ENCODE results near the gene MYMX.
"Not testable (repeated sequence)": the region's sequence is repeated elsewhere in the genome, so short reads cannot be mapped to it uniquely, and the experiment has no call there.

MYMX gene

DNA sequence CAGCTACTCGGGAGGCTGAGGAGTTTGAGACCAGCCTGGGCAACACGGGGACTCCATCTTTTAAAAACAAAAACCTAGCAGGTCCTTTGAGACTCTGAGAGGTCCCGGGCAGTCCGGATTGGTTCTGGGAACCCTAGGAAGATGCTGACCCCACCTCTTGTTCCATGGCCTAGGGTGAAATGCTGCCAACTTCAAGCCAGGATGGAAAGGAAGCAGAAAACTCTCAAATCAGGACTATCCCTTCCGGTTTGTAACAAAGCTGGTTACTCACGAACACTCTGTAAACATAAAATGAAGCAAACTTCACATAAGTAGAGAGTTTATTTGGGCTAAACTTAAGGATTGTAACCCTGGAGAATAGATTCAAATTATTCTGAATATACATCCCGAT lies 30.1 kb upstream of the MYMX start:
- no peak for DNase-seq (ENCODE audit: low read depth)

DNA sequence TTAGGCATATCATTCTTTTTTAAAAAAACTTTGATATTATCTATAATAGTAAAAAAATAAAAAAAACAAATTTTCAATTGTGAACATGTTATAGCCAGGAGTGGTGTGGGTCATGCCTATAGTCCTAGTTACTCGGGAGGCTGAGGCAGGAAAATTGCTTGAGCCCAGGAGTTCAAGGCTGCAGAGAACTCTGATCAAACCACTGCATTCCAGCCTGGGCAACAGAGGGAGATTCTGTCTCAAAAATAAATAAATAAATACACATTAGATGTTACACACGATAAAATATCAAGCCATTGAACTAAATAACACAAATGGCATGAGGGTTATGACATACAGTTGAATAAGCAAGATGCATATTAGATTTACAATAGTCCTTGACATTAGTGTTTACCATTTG lies 27.9 kb upstream of the MYMX start:
- no peak for DNase-seq (ENCODE audit: low read depth)

DNA sequence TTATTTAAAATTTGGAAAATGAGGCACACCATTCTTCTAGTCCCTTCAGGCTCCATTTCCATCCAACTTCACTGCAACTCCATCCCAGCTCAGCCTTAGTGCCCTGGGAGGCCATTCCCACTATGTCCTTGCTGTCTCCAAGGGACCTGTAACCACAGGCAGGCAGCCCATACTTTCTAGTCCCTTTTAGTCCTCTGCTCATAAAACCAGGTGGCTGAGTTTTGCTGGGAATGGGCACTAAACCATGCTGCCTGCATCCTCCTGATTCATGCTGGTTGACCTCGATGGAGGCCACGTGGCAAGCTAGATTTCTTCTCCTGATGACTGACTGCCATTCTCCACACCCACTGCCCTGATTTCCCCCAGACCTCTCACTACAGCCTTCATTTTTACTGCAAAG lies 27.5 kb upstream of the MYMX start:
- DNase-seq (ENCODE audit: low read depth) = no peak

DNA sequence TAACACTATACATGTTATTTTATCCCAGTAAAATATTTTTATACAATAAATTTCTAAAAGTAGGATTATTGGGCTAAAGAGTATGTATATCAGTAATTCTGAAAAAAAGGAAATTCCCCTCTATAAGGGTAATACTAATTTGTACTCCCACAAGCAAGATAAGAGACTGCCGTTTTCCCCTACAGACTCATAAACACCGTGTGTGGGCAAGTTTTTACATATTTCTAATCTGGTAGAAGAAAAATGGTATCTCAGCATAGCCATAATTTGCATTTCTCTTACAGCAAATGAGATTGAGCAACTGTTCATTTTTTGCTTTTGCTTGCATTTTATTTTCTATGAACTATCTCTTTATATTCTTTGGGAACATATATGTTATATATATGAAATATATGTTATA lies 26.0 kb upstream of the MYMX start:
- no peak for DNase-seq (ENCODE audit: low read depth)

DNA sequence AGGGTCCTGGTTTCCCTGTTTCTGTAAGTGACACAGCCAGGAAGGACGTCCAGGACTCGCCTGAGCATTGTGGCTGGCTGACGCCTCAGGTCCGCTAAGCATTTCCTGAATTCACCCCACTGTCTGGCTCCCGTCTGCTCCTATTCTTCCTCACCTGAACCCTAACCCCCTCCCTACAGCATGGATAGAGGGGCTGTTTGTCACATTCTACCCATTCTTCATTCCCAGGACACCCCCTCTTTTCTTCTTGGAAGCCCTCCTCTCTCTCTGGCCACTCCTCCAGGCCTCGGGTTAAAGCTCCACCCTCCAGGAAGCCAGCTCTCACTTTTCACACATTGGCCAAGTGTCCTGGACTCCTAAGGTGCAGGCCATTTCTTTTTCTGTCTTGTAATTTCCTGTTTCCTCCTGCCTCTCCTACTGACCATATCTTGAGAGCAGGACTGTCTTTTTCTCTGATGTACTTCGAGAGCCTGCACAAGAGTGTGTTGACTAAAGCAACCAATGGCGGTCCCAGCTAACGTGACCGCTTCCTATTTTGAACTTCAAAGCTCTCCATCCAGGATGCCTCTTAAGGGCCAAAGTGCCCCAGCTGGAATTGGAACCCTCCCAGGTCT lies 24.2 kb upstream of the MYMX start:
- no peak for DNase-seq (ENCODE audit: low read depth)

DNA sequence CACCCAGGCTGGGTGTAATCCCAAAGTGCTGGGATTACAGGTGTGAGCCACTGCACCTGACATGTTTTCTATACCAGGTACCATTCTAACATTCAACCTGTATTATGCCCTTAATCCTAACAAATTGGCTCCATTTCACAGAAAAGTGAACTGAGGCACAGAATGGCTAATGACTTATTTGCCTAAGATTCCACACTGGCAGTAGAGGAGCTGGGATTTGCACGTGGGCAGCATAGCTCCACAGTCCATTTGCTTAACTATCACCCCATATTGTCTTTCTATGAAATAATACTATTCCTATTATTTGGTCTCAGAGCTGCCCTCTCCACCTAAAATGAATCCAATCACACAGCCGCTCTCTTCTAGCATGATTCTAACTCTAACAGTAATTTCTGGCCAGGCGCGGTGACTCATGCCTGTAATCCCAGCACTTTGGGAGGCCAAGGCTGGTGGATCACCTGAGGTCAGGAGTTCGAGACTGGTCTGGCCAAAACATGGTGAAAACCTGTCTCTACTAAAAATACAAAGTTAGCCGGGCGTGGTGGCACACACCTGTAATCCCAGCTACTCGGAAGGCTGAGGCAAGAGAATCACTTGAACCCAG lies 23.3 kb upstream of the MYMX start:
- no peak for DNase-seq (ENCODE audit: low read depth)

DNA sequence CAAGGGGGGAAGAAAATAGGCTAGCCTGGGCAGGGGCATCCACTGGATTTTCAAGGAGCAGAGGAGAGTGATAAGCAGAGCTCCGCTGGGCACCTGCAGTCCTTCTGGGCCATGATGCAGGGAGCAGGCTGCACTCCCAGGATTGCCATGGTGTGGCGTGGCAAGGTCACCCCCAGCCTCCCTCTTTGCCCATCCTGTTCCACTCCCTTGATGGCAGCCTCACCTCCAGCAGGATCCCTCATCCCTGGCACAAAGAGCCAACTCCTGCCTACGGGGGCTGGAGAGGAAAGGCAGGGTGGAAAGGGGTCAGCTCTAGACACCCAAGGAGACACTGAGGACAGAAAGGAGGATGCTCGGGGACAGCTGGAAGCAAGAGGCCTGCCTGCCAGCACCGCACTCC lies 22.4 kb upstream of the MYMX start:
- no peak for DNase-seq (ENCODE audit: low read depth)

DNA sequence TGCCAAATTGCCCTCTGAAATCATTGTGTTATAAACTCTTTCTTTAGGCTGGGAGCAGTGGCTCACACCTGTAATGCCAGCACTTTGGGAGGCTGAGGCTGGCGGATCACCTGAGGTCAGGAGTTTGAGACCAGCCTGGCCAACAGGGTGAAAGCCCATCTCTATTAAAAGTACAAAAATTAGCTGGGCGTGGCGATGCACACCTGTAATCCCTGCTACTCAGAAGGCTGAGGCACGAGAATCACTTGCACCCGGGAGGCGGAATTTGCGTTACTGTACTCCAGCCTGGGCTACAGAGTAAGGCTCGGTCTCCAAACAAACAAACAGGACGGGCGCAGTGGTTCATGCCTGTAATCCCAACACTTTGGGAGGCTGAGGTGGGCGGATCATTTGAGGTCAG lies 20.4 kb upstream of the MYMX start:
- DNase-seq (ENCODE audit: low read depth) = not testable (repeated sequence)

DNA sequence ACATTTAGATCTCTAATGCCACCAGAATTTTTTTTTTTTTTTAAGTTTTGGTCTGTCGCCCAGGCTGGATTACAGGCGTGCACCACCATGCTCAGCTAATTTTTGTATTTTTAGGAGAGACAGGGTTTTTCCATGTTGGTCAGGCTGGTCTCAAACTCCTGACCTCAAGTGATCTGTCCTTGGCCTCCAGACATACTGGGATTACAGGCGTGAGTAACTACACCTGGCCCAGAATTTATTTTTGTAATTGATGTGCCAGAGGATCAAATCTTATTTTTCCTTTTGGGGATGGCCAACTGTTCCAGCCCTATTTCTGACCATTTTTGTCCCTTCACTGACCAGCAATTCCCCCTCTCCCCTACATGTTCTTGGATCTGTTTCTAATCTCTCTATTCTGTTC lies 18.0 kb upstream of the MYMX start:
- no peak for DNase-seq (ENCODE audit: low read depth)

DNA sequence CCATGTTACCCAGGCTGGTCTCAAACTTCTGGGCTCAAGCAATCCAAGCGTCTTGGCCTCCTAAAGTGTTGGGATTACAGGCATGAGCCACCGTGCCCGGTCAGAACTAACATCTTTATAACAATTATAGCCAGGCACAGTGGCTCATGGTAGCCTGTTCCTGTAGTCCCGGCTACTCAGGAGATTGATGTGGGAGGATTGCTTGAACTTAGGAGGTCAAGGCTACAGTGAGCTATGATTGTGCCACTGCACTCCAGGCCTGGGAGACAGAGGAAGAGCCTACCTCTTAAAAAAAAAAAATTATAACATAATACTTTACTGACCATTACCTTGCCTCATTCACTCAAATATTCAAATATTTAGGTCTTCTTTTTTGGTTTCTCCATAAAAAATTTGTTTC lies 16.8 kb upstream of the MYMX start:
- no peak for DNase-seq (ENCODE audit: low read depth)

DNA sequence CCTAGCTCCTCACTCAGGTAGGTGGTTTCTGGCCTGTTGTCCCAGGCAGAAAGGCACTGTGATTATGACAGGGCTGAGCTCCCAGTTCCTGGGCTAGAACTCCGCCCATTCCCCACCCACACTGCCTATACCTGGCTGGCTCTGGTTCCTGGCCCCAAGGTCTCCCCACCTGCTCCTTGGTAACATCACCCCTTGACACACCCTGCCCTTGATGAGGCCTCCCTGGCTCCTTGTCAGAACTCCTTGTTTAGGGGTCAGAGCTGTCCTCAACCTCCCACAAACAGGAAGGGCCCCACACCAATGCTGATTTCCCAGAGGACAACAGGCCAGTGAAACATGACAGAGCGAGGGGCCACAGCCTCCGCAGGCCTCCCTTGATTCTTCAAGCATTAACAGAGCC lies 15.5 kb upstream of the MYMX start:
- DNase-seq (ENCODE audit: low read depth) = no peak

DNA sequence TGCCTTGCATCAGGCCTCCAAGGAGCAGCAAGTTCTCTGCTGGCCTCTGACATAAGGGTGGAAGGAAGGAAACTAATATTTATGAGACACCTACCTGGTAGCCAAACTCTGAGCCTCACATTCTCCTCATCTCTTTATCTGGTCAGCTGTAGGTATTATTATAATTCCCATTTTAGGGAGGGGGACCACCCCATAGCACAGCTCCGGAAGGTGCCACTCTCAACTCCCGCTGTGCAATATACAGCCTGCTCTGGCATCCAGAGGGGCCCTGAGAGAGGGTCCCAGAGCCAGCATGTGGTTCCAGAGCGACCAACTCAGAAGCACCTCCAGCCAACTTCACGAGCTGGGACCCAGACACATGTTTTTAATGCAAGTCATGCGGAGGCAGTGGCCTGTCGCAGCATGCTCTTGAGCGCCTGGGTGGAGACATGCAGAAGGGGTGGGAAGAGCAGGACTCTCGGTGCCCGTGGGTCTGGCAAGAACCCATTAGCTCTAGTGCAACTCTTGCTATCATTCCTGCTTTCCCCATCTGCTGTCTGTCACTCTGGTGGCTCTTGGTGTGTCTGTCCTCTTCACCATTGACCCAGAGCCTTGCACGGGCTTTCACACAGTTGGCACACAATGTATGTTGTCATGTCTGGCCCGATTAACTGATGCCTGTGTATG lies 15.0 kb upstream of the MYMX start:
- no peak for DNase-seq (ENCODE audit: low read depth)

DNA sequence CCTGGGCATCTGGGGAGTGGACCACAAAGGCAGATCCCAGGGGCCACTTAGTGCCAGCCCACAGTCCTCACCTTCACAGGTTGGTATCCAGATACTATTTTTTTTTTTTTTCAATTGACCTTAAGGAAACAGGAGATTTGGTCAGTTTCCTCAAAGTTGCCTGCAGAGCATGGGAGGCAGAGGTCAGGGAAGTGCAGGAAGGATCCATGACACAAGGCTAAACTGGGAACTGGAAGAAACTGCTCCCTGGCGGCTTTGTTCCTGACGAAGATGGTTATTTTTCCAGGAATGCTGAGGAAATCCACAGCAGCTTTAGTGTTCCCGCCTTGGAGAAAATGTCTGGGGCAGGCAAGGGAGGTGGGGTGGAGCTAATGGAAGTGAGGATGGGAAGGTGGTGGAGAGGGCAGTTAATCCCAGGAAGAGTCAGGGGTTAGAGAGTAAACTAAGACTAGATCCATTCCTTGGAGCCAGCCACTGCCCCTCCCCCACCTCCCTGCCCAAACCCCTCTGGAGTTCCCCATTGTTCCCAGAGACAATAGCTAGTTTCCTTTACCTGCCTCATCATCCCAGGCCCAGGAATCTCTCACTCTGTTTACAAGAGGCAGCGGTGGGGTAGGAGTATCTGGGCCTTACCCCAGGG lies 14.3 kb upstream of the MYMX start:
- no peak for DNase-seq (ENCODE audit: low read depth)

DNA sequence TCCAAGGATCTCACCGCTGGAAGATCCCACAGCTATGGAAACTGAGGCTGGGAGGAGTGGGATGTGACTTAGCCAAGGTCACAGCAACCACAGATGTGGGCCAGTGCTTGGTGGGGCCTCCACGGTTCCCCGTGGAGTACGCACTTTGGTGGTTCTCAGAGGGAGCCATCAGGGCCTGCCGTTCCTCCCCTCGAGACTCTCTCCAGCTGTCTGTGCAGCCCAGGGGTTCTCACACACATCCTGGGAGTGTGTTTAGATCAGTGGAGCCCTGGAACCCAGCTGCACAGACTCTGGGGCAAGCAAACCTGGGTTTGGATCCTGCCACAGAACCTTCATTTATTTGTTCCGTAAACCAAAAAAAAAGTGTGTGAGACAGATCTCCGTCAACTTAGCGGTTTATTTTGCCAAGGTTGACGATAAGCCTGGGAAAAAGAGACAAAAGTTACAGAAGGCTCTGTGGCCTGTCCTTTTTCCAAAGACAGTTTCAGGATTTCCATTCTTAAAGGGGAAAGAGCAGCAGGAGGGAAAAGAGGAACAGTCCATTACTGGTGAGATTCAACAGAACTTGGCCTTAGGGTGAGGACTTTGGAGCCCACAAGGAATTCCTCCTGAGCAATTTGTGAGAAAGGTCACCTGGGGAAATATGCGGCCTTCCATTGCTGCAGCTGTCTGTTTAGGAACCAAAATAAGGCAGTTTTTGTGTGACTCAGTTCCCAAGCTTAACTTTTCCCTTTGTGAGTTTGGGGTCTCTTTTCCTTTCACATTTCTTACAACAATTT lies 13.6 kb upstream of the MYMX start:
- no peak for DNase-seq (ENCODE audit: low read depth)

DNA sequence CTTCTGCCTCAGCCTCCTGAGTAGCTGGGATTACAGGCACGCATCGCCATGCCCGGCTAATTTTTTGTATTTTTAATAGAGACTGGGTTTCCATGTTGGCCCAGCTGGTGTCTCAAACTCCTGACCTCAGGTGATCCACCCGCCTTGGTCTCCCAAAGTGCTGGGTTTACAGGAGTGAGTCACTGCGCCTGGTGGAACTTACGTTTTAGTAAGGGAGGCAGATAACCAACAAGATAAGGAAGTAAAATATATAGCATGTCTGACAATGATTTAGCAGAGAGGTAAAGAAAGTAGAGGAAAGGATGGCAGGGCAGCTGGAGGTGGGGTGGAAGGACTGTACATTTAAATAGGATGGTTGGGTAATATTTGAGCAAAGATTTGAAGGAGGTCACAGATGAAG lies 12.8 kb upstream of the MYMX start:
- DNase-seq (ENCODE audit: low read depth) = no peak

DNA sequence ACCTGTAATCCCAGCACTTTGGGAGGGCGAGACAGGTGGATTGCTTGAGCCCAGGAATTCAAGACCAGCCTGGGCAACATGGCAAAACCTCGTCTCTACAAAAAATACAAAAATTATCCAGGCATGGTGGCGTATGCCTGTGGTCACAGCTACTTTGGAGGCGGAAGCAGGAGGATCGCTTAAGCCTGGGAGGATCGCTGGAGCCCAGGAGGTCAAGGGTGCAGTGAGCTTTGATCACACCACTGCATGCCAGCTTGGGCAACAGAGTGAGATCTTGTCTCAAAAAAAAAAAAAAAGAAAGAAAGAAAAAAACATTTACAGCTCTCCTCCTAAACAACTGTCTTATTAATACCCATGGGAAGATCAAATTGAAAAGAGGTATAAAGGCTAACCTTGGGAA lies 8.8 kb upstream of the MYMX start:
- DNase-seq (ENCODE audit: low read depth) = no peak

DNA sequence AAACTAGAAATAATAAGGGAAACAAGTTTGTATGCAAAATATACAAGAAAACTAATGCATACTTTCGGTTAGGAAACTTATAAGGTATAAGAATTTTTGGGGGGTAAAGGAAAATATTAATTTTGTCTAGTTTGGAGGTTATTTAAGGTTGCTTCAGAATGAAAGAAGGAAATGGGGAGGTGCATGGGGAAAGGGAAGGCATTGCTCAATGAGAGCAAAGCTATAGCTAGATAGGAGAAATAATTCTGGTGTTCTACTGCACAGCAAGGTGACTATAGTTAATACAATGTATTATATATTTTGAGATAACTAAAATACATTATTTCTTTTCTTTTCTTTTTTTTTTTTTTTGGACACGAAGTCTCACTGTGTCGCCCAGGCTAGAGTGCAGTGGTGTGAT lies 5.4 kb upstream of the MYMX start:
- DNase-seq (ENCODE audit: low read depth) = no peak

DNA sequence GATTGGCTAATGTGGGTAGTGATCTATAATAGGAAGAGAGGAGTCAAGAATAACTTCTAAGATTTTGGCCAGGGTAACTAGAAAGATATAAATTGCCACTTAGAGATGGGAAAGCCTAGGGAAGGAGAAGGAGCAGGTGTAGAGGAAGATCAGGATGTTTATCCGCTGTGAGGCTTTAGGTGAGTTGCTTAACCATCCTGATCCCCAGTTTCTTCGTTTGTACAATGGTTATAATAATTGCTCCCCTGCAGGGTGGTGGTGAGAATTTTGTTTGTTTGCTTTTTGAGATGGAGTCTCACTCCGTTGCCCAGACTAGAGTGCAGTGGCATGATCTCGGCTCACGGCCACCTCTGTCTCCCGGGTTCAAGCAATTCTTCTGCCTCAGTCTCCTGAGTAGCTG lies 2.4 kb upstream of the MYMX start:
- DNase-seq (ENCODE audit: low read depth) = no peak

DNA sequence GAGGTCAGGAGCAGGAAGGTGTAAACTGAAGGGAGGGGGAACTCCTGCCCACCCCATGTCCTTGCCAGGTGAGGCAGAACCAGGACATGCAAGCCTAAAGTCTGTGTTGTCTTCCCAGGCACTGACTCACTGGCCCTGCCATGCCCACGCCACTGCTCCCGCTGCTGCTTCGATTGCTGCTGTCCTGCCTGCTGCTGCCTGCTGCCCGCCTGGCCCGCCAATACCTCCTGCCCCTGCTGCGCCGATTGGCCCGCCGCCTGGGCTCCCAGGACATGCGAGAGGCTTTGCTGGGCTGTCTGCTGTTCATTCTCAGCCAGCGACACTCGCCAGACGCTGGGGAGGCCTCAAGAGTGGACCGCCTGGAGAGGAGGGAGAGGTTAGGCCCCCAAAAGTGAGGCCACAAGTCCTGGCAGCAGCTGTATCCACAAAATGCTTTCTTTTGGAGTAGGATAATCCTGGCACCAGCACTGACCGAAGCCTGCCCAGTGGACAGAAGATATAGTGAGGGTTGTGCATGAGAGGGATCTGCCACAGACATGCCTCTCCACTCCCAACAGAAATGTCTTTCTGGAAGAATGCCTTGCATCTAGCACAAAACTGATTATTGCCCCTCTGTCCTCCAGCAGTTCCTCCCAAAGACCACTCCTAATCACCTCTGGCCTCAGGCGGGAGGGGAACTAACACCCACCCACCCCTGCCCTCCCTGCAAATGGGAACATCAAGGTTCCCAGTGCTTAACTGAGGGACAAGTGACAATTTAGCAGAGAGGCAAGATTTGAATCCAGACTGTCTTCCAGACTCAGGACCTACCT lies 812 bp downstream of the MYMX start:
- no peak for DNase-seq (ENCODE audit: low read depth)

DNA sequence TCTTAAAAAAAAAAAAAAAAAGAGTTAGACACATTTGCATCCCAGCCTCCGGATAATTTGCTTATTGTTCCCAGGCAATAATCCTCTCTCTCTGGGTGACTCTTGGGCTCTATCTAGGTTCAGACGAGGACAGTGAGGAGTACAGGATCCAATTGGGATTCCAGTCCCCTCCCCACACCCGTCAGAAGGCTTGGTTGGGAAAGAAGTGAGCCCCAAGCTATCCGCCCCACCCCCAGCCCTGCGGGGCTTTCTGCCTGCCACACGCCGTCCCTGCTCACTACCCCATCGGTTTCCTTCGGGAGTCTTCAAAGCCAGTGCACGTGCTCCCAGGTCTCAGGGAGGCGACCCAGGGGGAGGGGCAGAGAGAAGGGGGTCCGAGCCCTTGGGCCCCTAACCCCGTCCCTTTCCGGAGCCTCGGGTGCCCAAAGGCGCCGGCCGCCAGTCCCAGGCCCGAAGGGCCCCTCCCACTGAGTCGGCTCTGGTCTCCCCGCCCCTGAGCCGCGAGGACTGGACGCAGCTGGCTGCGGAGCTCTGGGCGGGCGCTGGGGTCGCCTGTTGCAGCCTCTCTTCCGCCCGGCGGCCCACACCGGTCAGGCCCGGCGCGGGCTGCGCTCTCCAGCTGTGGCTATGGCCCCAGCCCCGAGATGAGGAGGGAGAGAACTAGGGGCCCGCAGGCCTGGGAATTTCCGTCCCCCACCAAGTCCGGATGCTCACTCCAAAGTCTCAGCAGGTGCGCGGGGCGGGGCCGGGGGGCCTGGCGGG lies 2.5 kb downstream of the MYMX start:
- DNase-seq (ENCODE audit: low read depth) = no peak

Measured in non-pigmented ciliary epithelial cell (primary cell).